Trophoblast cell (in vitro differentiated cells and primary cell): ENCODE measurements around the gene CAB39.
A peak's percentile ranks its signal among the peaks of the same experiment; 100 is the strongest.

Experiments
- DNase-seq, 2 donors: peaks; one replicate each; pipeline ENCODE4 v3.0.0-alpha.2; 2016
- H2AFZ ChIP-seq: 2 replicates; pipeline ENCODE4 v1.6.1; 2013; ENCODE audit warnings: low read length, moderate library complexity, mild to moderate bottlenecking; ENCODE audit not compliant: insufficient read depth, poor library complexity
- H2AK5ac ChIP-seq: 2 replicates; pipeline ENCODE4 v1.6.1; 2013; ENCODE audit warnings: mild to moderate bottlenecking, low read length
- H2BK120ac ChIP-seq: 2 replicates; pipeline ENCODE4 v1.6.1; 2013; ENCODE audit warnings: low read length, mild to moderate bottlenecking, moderate library complexity; ENCODE audit not compliant: insufficient read depth, poor library complexity
- H2BK12ac ChIP-seq: 2 replicates; pipeline ENCODE4 v1.6.1; 2013; ENCODE audit warnings: mild to moderate bottlenecking, low read length, moderate library complexity
- H2BK5ac ChIP-seq: 2 replicates; pipeline ENCODE4 v1.6.1; 2013; ENCODE audit warnings: low read length, low read depth, moderate library complexity, mild to moderate bottlenecking; ENCODE audit not compliant: poor library complexity
- H3K14ac ChIP-seq: 2 replicates; pipeline ENCODE4 v1.6.1; 2013; ENCODE audit warnings: mild to moderate bottlenecking, low read length
- H3K18ac ChIP-seq: 2 replicates; pipeline ENCODE4 v1.6.1; 2013; ENCODE audit warnings: mild to moderate bottlenecking, low read length
- H3K23ac ChIP-seq: 2 replicates; pipeline ENCODE4 v1.6.1; 2013; ENCODE audit warnings: low read length
- H3K27ac ChIP-seq: 2 replicates; pipeline ENCODE4 v1.5.1; 2013; ENCODE audit warnings: low read depth, mild to moderate bottlenecking, inconsistent platforms, low read length, moderate library complexity
- H3K27me3 ChIP-seq: 2 replicates; pipeline ENCODE4 v1.6.1; 2013; ENCODE audit warnings: inconsistent platforms, mild to moderate bottlenecking, low read length, moderate library complexity; ENCODE audit not compliant: insufficient read depth
- H3K36me3 ChIP-seq, 2 experiments: 1 replicate in 1 of 2; 2 replicates in 1 of 2; pipeline ENCODE4 v1.6.1; 2013; ENCODE audit warnings: low read length in 2 of 2, mild to moderate bottlenecking in 2 of 2, moderate library complexity in 1 of 2; ENCODE audit not compliant: insufficient read depth in 2 of 2, control insufficient read depth in 1 of 2
- H3K4ac ChIP-seq: 2 replicates; pipeline ENCODE4 v1.6.1; 2013; ENCODE audit warnings: low read depth, mild to moderate bottlenecking, low read length, moderate library complexity
- H3K4me1 ChIP-seq, 2 experiments: 1 replicate in 1 of 2; 2 replicates in 1 of 2; pipeline ENCODE4 v1.6.1; 2013; ENCODE audit warnings: low read length in 2 of 2, mild to moderate bottlenecking in 2 of 2, moderate library complexity in 1 of 2; ENCODE audit not compliant: insufficient read depth in 2 of 2, control insufficient read depth in 1 of 2
- H3K4me2 ChIP-seq: 2 replicates; pipeline ENCODE4 v1.6.1; 2013; ENCODE audit warnings: inconsistent platforms, mild to moderate bottlenecking, low read length, moderate library complexity
- H3K4me3 ChIP-seq: 2 replicates; pipeline ENCODE4 v1.5.1; 2013; ENCODE audit warnings: mild to moderate bottlenecking, low read depth, low read length, inconsistent platforms
- H3K79me1 ChIP-seq: one replicate; pipeline ENCODE4 v1.6.1; 2013; ENCODE audit warnings: low read length
- H3K79me2 ChIP-seq: 2 replicates; pipeline ENCODE4 v1.6.1; 2013; ENCODE audit warnings: low read length, mild to moderate bottlenecking; ENCODE audit not compliant: control insufficient read depth, insufficient read depth, poor library complexity
- H3K9ac ChIP-seq: 2 replicates; pipeline ENCODE4 v1.6.1; 2013; ENCODE audit warnings: mild to moderate bottlenecking, low read length
- H3K9me3 ChIP-seq: 2 replicates; pipeline ENCODE4 v1.6.1; 2013; ENCODE audit warnings: low read depth, mild to moderate bottlenecking, control low read depth, inconsistent platforms, low read length; ENCODE audit not compliant: insufficient read depth
- H4K12ac ChIP-seq: 2 replicates; pipeline ENCODE4 v1.6.1; 2013; ENCODE audit warnings: low read depth, mild to moderate bottlenecking, low read length, moderate library complexity
- H4K8ac ChIP-seq: 2 replicates; pipeline ENCODE4 v1.6.1; 2013; ENCODE audit warnings: low read depth, mild to moderate bottlenecking, low read length, moderate library complexity
- H4K91ac ChIP-seq: one replicate; pipeline ENCODE4 v1.6.1; 2013; ENCODE audit warnings: low read depth, mild to moderate bottlenecking, low read length, moderate library complexity
- WGBS: extraction: QIAGEN DNeasy Blood & Tissue Kit; methylation state at CpG from one replicate; pipeline ENCODE4 v1.1.7; 2013; ENCODE audit warnings: missing lambda C conversion rate; ENCODE audit not compliant: insufficient read length, insufficient coverage; ENCODE audit errors: extremely low coverage; 5-methylcytosine and 5-hydroxymethylcytosine counted together

CAB39 gene

DNA sequence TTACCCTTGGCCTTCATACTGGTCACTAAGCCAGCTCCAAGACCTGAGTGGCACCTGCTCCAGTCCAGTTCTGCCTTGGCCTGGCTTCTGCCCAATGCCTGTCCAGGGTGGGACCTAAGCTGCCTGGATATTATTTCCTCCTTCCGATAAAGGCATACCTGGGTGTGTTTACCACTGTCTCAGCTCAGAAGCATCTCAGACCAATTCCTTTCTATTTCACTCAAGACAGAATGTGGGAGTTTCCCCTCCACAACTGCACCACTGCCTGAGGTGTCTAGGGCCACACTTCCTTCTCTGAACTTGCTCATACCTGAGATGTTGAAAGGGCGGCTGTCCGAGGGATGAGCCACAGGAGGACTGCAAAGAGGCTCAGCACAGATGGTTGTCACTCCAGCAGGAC, 18.4 kb upstream of the CAB39 start:
- Histone ChIP-seq H3K79me1 (peaks cover 31% of the 10 kb centered on the region), H3K4me2 (no peak overlapping the region), H3K14ac (peak overlapping the region; percentile 65), H2BK5ac (no peak overlapping the region), H2BK120ac (peak overlapping the region; percentile 77), H3K27ac (peak overlapping the region; percentile 58), H3K4me3 (no peak overlapping the region), H3K18ac (peak overlapping the region; percentile 61), H3K9ac (no peak overlapping the region), H2AK5ac (peak overlapping the region; percentile 75), H3K4ac (no peak overlapping the region), H3K9me3 (no peaks in the 10 kb centered on the region), H3K36me3 (no peaks in the 10 kb centered on the region), H2BK12ac (peak overlapping the region; percentile 39), H3K27me3 (no peaks in the 10 kb centered on the region), H3K4me1 (peaks cover 29 to 35% of the 10 kb centered on the region in 2 experiments), H4K12ac (no peak overlapping the region), H4K91ac (peak overlapping the region; percentile 90), H3K79me2 (peaks cover 4% of the 10 kb centered on the region), H2AFZ (no peak overlapping the region), H3K23ac (no peak overlapping the region), H4K8ac (peak overlapping the region; percentile 36)
- no CpG with 5 or more reads among the region's 3 CpGs for WGBS
- DNase-seq, result peak; percentile 97 to 98

DNA sequence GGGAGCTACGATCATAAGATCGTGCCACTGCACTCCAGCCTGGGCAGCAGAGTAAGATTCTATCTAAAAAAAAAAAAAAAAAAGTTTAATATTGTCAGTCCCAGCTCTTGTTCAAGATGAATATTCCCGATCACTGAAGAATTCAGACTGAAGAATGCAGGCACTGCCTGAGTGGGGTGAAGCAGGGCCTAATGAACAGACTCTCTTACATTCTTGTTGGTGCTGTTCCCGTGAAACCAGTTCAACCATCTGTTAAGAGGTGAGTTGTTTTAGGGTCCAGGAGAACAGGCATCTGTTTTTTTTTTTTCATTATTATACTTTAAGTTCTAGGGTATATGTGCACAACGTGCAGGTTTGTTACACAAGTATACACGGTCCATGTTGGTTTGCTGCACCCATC, 17.1 kb upstream of the CAB39 start:
- H3K4me1 ChIP-seq, result peaks cover 26 to 32% of the 10 kb centered on the region in 2 experiments
- no peaks in the 10 kb centered on the region for H3K36me3 ChIP-seq
- no CpG with 5 or more reads among the region's 6 CpGs for WGBS

DNA sequence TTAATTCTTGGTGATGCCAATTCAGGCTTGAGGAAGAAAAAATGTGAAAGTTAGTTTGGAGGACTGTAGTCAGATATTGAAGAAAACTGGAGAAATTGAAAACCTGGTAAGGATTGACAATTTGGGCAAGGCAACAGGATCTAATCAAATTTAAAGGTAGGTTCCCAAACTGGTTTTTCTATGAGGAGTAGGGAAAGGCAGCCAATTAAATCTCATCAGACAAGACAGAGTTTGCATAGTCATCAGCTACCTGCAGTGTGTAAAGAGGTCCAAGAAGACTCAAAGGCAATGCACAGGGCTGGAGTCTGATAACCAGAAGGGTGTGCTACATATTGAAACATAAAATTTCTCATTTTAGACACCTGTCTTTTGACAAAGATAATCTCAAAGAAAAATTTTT, 16.0 kb upstream of the CAB39 start:
- peaks cover 16% of the 10 kb centered on the region for H3K79me1 ChIP-seq

More for the DNA sequence above, 17.1 kb upstream of the CAB39 start:
- Histone ChIP-seq H3K4me3 (no peak overlapping the region), H3K9ac (no peak overlapping the region), H4K12ac (no peak overlapping the region), H3K9me3 (no peaks in the 10 kb centered on the region), H2AK5ac (no peak overlapping the region), H3K14ac (no peak overlapping the region), H3K27ac (peak overlapping the region; percentile 76), H2BK5ac (peak overlapping the region; percentile 48), H4K91ac (peak overlapping the region; percentile 82), H3K27me3 (no peaks in the 10 kb centered on the region), H3K79me2 (peaks cover 1% of the 10 kb centered on the region), H3K4ac (no peak overlapping the region), H2BK12ac (no peak overlapping the region), H2AFZ (no peak overlapping the region), H4K8ac (no peak overlapping the region), H3K18ac (no peak overlapping the region), H3K79me1 (peaks cover 25% of the 10 kb centered on the region), H3K23ac (no peak overlapping the region), H3K4me2 (no peak overlapping the region), H2BK120ac (peak overlapping the region; percentile 79)
- DNase-seq, result peak; percentile 33 to 44

DNA sequence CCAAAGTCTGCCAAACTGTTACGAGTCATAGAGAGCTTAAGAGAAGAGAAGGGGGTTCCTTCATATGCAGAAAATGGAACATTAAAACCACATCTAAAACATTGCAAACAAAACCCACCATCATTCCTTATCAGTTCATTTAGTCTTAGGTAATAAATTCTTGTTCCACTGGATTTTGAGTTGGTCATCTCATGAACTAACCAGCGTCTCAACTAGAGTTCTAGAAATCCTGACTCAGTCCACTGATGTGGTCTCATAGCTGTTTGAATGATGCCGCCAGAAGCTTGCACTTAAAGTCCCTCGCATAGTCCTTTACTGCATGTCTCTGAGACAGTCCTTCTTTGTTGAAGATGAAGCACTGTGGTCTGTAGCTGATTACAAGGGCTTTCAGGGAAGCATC, 15.0 kb upstream of the CAB39 start:
- H2AFZ ChIP-seq, result no peak overlapping the region
- H3K9me3 ChIP-seq, result no peaks in the 10 kb centered on the region
- H3K27me3 ChIP-seq, result no peaks in the 10 kb centered on the region
- no peak overlapping the region for H3K18ac ChIP-seq
- H4K8ac ChIP-seq, result no peak overlapping the region
- no peak overlapping the region for H3K23ac ChIP-seq
- H3K27ac ChIP-seq, result no peak overlapping the region
- H3K4me3 ChIP-seq, result no peak overlapping the region
- H4K12ac ChIP-seq, result no peak overlapping the region
- DNase-seq, result no peak
- peaks cover 12 to 18% of the 10 kb centered on the region in 2 experiments for H3K4me1 ChIP-seq
- H2BK12ac ChIP-seq, result no peak overlapping the region
- H3K14ac ChIP-seq, result no peak overlapping the region
- no peak overlapping the region for H3K4me2 ChIP-seq
- no peaks in the 10 kb centered on the region for H3K36me3 ChIP-seq
- H2BK5ac ChIP-seq, result no peak overlapping the region
- no peaks in the 10 kb centered on the region for H3K79me2 ChIP-seq
- H3K79me1 ChIP-seq, result peaks cover 16% of the 10 kb centered on the region
- no peak overlapping the region for H3K4ac ChIP-seq
- no CpG with 5 or more reads among the region's 4 CpGs for WGBS
- no peak overlapping the region for H4K91ac ChIP-seq
- no peak overlapping the region for H2AK5ac ChIP-seq
- H2BK120ac ChIP-seq, result no peak overlapping the region
- no peak overlapping the region for H3K9ac ChIP-seq

More for the DNA sequence above, 16.0 kb upstream of the CAB39 start:
- Histone ChIP-seq H2BK120ac (peak overlapping the region; percentile 26), H3K14ac (peak overlapping the region; percentile 84), H3K27me3 (no peaks in the 10 kb centered on the region), H2BK5ac (peak overlapping the region; percentile 52), H2AFZ (no peak overlapping the region), H3K79me2 (no peaks in the 10 kb centered on the region), H3K4ac (no peak overlapping the region), H4K12ac (no peak overlapping the region), H4K91ac (peak overlapping the region; percentile 59), H3K4me3 (no peak overlapping the region), H3K4me1 (peaks cover 15 to 21% of the 10 kb centered on the region in 2 experiments), H3K27ac (peak overlapping the region; percentile 64), H3K9me3 (no peaks in the 10 kb centered on the region), H2BK12ac (peak overlapping the region; percentile 69), H3K23ac (no peak overlapping the region), H3K4me2 (no peak overlapping the region), H3K18ac (peak overlapping the region; percentile 14), H4K8ac (no peak overlapping the region), H2AK5ac (no peak overlapping the region), H3K9ac (no peak overlapping the region), H3K36me3 (no peaks in the 10 kb centered on the region)
- DNase-seq, result peak in 1 of 2 donors; percentile 12
